ENCODE results near the gene STIMATE.

Gene STIMATE

GRCh38 chr3:52891615-52892081 is 5.7 kb downstream of the STIMATE start:
- no peak overlapping the region for H3K9ac ChIP-seq

GRCh38 chr3:52891164-52891563 is 6.2 kb downstream of the STIMATE start:
- Histone ChIP-seq H3K27me3 (ENCODE audit: control insufficient read depth, insufficient read depth, low read length) (no peaks in the 10 kb centered on the region), H3K4me3 (ENCODE audit: low read depth, low read length) (no peak overlapping the region), H2AFZ (no peak overlapping the region), H3K4me1 (no peaks in the 10 kb centered on the region), H3K4me2 (ENCODE audit: low read length) (no peak overlapping the region), H3K9ac (no peak overlapping the region), H3K9me3 (ENCODE audit: control insufficient read depth, low read length) (no peaks in the 10 kb centered on the region), H3K79me2 (peaks cover 12% of the 10 kb centered on the region), H3K27ac (no peak overlapping the region), H3K36me3 (ENCODE audit: control insufficient read depth, insufficient read depth, low read length) (no peaks in the 10 kb centered on the region)
- no peak for TF ChIP-seq CTCF (IDR thresholded peaks at IDR 0.05)

More at GRCh38 chr3:52891615-52892081, 5.7 kb downstream of the STIMATE start:
- peaks cover 12% of the 10 kb centered on the region for H3K79me2 ChIP-seq
- no peaks in the 10 kb centered on the region for H3K27me3 ChIP-seq (ENCODE audit: control insufficient read depth, insufficient read depth, low read length)
- no peaks in the 10 kb centered on the region for H3K36me3 ChIP-seq (ENCODE audit: control insufficient read depth, insufficient read depth, low read length)
- TF ChIP-seq CTCF (IDR thresholded peaks at IDR 0.05), result no peak
- H3K4me3 ChIP-seq (ENCODE audit: low read depth, low read length), result no peak overlapping the region
- H3K4me1 ChIP-seq, result no peaks in the 10 kb centered on the region
- H3K9me3 ChIP-seq (ENCODE audit: control insufficient read depth, low read length), result no peaks in the 10 kb centered on the region
- no peak overlapping the region for H2AFZ ChIP-seq
- no peak overlapping the region for H3K4me2 ChIP-seq (ENCODE audit: low read length)
- H3K27ac ChIP-seq, result no peak overlapping the region

- no peaks in the 10 kb centered on the region for H3K36me3 ChIP-seq (ENCODE audit: control insufficient read depth, insufficient read depth, low read length)
- H2AFZ ChIP-seq, result no peak overlapping the region
- H3K27me3 ChIP-seq (ENCODE audit: control insufficient read depth, insufficient read depth, low read length), result no peaks in the 10 kb centered on the region
- no peak overlapping the region for H3K9ac ChIP-seq
- H3K4me1 ChIP-seq, result no peaks in the 10 kb centered on the region
- no peak for TF ChIP-seq CTCF (IDR thresholded peaks at IDR 0.05)
- H3K9me3 ChIP-seq (ENCODE audit: control insufficient read depth, low read length), result no peaks in the 10 kb centered on the region
- H3K79me2 ChIP-seq, result peaks cover 12% of the 10 kb centered on the region
- no peak overlapping the region for H3K4me2 ChIP-seq (ENCODE audit: low read length)
- no peak overlapping the region for H3K27ac ChIP-seq
- no peak overlapping the region for H3K4me3 ChIP-seq (ENCODE audit: low read depth, low read length)
These were observed 6.6 kb downstream of the STIMATE start for GRCh38 chr3:52890735-52891134.

- H3K9me3 ChIP-seq (ENCODE audit: control insufficient read depth, low read length), result no peaks in the 10 kb centered on the region
- H3K79me2 ChIP-seq, result peaks cover 12% of the 10 kb centered on the region
- H3K4me1 ChIP-seq, result no peaks in the 10 kb centered on the region
- H3K4me3 ChIP-seq (ENCODE audit: low read depth, low read length), result no peak overlapping the region
- no peak overlapping the region for H2AFZ ChIP-seq
- H3K4me2 ChIP-seq (ENCODE audit: low read length), result no peak overlapping the region
- H3K36me3 ChIP-seq (ENCODE audit: control insufficient read depth, insufficient read depth, low read length), result no peaks in the 10 kb centered on the region
- TF ChIP-seq CTCF (IDR thresholded peaks at IDR 0.05), result no peak
- H3K9ac ChIP-seq, result no peak overlapping the region
- no peak overlapping the region for H3K27ac ChIP-seq
- no peaks in the 10 kb centered on the region for H3K27me3 ChIP-seq (ENCODE audit: control insufficient read depth, insufficient read depth, low read length)
These were observed 7.4 kb downstream of the STIMATE start for GRCh38 chr3:52889901-52890300.

- Histone ChIP-seq H3K36me3 (ENCODE audit: control insufficient read depth, insufficient read depth, low read length) (no peaks in the 10 kb centered on the region), H3K79me2 (peaks cover 15% of the 10 kb centered on the region), H3K9ac (no peak overlapping the region), H3K4me1 (no peaks in the 10 kb centered on the region), H3K4me2 (ENCODE audit: low read length) (no peak overlapping the region), H3K4me3 (ENCODE audit: low read depth, low read length) (no peak overlapping the region), H3K27me3 (ENCODE audit: control insufficient read depth, insufficient read depth, low read length) (no peaks in the 10 kb centered on the region), H3K27ac (no peak overlapping the region), H3K9me3 (ENCODE audit: control insufficient read depth, low read length) (no peaks in the 10 kb centered on the region), H2AFZ (no peak overlapping the region)
- no peak for TF ChIP-seq CTCF (IDR thresholded peaks at IDR 0.05)
These were observed 10.2 kb downstream of the STIMATE start for GRCh38 chr3:52887166-52887565.

All from parathyroid adenoma (tissue), 2 donors.